Islet of Langerhans (tissue), 1 donor: ENCODE results near the gene UBE3D.
"Not testable (repeated sequence)": the region's sequence is repeated elsewhere in the genome, so short reads cannot be mapped to it uniquely, and the experiment has no call there.

Experiments
- FAIRE-seq: peaks from one replicate; lab custom pipeline; 2011; peaks lifted over from hg19 to GRCh38; lab: Jason Lieb, UNC

UBE3D gene

DNA sequence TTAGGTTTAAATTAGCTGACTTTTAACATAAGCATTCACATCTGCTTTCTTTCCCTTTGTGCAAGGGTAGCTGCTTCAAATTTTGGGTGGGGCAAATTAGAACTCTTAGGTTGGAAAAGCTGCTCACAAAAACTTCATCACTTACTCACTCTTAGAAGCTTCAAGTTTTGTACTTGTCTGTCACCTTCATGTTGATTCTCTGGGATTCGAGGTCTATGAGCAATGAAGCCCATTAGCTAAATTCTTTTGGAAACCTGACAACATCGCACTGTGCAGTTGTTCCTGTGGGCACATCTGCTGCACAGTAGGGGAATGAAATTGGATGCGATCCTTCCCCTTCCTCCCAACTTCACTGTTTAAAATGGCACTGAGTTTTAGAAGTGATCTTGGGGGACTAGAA is 156.1 kb downstream of the UBE3D start:
- FAIRE-seq = no peak

DNA sequence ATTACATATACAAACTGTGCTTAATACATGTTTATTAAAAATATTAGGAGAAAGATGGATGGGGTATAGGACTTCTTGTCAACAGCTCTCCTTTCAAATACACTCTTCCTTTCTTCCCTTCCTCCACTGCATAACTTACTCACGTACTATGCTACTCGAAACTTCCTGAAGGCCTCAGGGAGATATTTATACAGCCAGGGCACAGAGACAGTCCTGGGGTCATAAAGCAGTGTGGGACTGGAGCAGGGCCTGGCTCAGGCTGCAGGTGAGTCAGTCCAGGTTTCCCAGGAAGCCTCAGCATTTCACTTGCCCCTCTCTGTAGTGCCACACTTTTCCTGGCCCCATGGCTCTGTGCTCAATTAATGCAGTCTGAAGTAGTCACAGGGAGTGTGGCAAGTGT is 157.0 kb downstream of the UBE3D start:
- FAIRE-seq = no peak

DNA sequence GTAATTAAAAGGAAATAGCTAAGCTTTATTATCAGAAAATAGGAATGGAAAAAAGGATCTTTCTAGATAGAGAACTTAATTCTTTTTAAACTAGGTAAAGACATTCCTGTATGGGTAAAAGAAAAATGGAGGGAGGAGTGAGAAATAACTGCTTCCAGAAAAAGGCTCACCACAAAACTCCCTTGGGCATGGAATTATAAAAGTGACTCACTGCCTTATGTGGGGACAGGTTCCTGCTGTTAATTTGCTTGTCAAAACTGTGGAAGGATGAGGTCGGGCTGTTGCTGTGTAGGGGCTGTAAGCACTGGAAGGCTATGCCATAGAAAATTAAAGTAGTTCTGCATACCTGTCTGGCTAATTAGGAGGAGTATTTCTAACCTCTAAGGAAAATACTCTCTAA is 158.7 kb downstream of the UBE3D start:
- no peak for FAIRE-seq

DNA sequence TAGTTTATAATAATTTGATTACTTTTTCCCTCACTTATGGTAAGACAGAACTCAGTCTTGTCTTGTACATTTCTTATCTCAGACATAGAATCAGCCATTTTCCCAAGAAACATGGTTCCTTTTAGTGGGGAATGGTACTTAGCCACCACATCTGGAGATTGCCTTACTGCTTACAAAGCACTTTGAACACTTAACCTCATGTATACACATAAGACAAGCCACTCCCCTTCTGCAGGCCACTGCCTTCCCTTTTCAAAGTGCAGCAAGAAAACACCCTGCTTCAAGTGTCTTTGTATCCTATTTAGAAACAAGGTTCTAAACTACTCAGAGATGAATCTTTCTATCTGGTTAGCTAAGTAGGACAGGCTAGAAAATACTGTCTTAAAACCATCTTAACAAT is 159.2 kb downstream of the UBE3D start:
- FAIRE-seq = no peak

DNA sequence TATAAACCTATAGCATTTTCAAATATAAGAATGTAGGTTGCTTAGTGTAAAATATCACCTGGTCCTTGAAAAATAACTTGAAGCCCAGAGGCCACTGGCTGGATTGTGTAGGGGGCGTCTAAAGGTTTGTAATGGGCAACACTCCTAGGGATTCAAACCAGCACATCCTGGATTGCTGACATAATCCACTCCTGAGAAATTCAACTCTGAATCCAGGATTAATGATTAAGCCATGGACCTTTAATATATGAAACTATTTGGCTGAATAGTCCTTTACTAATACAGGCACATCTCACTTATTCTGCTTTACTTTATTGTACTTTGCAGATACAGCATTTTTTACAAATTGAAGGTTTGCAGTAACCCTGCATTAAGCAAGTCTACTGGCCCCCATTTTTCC is 160.8 kb downstream of the UBE3D start:
- no peak for FAIRE-seq

DNA sequence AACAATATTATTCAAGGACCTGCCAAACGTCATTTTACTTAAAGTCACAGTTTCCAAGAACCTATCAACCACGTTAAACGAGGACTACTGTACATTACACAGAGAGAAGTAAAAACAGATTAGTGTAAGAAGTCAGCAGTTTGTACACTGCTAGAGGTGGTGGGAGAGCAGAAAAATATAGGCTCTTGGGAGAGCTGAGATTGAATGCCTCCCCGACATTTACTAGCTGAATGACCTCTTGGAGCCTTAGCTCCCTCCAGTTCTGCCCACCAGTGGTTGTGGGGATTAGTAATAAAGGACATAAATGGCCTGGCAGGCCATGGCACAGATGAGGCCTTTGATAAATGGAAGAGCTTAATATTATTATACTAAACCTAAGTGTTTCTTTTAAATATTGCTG is 161.4 kb downstream of the UBE3D start:
- no peak for FAIRE-seq

DNA sequence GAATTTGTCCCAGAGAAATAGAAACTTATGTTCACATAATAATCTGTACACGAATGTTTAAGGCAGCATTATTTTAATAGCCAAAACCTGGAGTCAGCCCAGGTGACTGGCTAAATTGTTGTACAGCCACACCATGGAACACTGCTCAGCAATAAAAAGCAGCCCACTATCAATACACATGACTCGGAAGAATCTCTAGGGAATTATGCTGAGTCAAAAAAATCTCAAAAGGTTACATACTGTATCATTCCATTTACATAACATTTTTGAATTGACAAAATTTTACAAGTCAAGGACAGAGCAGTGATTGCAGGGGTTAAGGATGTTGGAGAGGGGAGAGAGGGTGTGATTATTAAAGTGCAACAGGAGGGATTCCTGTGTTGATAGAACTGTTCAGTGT is 163.4 kb downstream of the UBE3D start:
- no peak for FAIRE-seq

DNA sequence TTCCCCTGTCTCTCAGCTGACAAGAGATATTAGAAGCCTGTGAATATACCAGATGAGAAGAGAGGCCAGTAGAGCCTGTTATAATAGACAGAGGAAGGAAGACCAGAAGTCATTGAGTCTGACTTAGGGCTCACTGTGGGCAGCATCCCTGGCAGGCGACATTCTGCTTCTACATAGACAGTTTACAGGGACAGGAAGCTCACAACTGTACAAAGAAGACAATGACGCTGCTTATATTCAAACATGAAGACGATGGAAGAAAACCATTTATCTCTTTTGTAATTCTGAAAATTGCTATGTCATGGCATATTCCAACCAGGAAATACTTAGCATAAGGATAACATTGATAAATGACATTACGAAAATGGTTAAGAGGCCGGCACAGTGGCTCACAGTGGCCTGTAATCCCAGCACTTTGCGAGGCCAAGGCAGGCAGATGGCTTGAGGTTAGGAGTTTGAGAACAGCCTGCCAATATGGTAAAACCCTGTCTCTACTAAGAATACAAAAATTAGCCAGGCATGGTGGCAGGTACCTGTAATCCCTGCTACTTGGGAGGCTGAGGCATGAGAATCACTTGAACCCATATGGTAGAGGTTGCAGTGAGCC is 170.9 kb downstream of the UBE3D start:
- FAIRE-seq = no peak

DNA sequence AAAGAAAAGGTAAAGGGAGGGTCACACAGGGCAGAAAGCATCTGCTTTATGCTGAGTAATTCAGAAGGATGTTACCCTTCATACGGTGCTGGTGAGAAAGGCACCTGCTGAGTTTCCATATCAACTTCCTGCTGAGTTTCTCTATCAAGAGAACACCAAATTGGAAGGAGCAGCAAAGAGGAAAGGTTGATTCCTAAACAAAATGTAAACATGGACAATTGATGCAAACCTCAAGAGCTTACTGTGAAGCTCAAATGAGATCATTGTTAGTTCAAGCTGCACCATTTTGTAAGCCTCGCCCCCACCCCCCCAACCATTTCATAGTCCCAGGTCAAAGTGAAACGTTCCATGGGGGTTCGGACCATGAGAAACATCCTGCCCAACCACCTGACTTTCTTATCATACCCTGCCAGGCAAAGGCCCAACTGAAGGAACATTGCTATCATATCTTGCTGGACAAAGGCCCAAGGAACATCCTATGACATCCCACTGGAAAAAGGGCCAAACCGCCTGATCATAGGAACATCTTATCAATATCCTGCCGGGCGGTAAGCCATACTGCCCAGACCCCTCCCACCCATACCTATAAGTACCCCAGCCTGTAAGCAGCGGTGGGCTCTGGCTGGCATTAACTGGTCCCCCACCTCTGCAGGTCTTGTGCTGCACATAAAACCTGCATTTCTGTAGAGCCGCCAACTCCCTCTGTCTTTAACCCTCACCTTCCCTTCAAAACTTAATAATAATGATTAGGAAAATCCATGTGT is 171.6 kb downstream of the UBE3D start:
- FAIRE-seq = no peak

DNA sequence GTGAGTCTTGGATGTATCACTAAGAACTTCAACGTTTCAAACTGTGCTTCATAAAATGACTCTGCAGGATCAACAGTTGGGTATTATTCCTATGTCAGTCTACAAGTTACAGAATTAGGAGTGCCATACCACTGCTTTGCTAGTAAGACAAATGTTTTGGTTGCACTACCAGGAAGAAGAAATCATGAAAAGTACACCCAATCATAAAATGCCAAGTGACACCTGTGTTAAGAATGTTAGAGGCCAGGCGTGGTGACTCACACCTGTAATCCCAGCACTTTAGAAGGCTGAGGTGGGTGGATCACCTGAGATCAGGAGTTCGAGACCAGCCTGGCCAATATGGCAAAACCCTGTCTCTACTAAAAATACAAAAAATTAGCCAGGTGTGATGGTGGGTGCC is 174.1 kb downstream of the UBE3D start:
- not testable (repeated sequence) for FAIRE-seq

DNA sequence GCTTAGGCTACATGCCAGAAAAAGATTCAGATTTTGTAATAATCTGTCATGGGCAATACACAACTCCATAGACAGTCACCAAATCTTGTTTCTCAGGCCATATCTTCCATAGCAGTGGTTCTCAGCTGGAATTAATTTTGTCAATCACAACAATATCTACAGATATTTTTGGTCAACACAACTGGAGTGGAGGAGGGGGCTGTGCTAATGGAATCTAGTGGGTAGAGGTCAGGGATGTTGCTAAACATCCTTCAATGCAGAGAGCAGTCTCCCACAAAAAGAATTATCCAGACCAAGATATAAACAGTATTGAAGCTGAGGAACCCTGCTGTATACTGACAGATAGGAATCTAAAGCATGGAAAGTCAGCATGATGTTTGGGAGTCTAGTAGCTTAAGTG is 174.6 kb downstream of the UBE3D start:
- FAIRE-seq = no peak

DNA sequence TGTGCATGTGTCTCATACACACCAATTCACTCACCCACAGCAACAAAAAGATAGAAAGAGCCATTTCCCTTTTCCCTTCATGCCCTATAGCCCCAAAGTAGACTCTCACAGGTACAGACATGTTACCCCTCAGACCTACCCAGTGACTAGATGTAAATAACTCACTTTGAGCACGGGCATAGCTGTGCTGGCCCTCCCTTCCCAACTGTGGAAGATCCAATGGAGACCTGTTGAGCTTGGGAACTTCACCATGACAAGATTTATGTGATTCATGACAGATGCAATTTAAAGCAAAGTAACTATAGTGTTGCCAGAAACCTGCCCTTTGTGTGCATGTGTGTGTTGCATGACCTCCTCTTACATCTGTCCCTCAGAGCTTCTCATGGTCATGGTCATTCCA is 175.4 kb downstream of the UBE3D start:
- FAIRE-seq = no peak

DNA sequence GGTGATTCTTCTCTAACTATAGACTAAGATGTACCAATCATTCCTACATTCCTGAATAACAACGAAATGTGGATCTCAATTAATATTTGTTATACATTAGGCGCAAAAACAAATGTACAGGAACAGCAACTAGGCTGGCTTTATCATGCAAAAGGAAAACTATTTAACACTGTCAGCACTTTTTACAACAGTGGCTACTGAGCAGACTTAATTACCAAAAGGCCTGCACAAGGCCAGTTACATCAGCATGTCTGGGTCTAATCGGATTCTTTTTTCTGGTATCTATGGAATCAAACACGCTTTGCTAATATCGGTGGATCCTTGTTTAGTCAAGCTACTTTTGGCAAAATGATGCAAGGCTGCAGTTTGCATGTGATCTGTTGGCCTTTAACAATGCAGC is 176.5 kb downstream of the UBE3D start:
- FAIRE-seq = no peak

DNA sequence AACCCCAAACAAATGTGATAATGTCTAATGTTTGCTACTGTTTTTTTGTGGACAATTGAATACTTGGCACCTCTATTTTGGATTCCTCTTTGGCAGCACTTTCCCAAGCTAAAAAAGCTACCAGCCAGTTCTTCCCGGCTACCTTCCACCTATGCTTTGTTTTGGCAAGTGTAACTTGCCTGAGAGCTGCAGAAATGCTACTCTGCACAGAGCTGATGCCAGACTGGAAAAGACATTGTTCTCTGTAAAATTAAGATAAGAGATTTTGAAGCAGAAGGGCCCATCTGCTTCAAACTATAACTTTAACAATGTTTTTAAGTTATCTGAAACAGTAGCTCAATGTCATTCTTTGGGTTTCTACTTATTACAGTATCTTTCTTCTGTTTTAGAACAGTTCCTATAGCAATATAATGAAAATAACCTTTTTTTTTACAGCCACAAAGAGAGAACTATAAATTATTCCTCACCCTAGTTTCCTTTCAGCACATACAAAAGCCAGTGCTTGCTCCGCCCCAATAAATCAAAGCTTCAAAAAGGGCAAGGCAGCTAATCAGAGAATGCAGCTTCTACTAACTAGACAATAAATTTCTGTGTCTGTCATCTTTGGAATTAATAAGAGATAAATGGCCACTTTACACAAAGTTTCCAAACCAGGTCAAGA is 183.1 kb downstream of the UBE3D start:
- no peak for FAIRE-seq

DNA sequence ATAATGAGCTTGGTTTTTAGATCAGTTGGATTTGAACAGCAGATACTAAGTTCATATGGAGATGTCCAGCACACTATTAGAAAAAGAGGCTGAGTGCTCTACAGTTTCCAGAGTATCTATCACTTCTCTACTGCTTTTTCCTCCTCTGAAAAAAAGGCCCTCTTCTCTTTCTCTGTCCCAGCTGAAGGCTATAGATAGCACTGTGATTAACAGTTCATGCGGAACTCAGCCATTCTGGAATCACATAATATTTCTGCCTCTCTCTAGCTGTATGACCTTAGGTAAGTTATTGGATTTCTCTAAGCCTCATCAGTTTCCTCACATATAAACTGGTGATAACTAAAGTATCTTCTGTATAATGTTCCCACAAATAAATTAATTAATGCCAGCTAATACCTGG is 184.1 kb downstream of the UBE3D start:
- FAIRE-seq = no peak

DNA sequence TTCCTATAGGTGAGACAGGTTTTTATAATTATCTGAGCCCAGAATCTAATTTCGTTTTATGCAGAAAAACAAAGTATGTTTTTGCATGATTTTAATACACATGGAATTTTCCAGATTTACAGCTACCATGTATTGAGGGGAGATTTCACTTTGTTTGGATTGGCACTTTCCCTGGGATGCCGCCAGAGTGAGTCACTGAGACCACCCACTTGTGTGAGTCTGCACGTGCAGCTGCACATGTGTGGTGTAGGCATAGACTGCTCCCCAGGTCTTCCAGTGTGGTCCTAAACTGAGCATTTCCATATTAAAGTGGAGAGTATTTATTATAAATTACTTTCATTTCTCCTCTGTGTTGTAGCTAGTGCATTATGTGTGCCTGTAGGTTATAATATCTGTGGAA is 186.8 kb downstream of the UBE3D start:
- no peak for FAIRE-seq

DNA sequence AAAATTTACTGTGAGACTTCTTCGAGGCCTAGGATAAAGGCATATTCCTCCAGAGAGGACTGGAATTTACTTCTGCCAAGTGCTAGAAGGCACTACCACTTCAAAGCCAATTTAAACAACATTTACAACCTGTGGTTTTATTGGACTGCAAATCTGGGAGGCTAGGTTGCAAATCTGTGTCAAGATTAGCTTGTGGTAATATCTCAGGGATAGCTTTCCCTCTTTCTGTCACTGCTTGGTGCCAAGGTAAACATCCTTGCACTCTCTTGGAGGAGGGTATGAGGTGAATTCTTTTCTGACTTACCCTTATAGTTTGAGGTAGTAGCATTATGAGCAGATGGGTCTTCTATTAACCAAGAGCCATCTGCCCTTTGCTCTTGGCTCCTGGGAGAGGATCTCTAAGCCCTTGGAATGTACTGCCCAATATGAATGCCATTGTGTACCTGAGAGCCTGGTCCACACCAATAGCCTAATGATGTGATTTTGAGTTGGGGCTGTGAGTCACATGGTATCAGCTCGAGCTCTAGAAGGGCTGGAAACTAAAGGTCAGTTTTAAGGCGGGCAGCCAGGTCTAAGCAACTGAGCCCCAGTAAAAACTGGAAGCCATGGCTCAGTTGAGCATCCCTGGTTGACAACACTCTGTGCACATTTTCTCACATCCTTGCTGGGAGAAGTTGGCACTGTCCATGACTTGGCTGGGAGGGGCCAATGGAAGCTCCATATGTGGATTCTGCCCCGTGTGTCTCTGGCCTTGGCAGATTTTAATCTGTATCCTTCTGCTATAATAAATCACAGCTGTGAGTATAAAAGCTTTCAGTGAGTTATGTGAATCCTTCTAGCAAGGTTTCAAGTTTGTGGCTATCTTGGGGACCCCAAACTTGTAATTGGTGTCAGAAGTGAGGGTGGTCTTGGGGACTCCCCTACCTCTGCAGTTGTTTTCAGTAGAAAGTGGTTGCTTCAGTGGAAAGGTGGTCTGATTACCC is 188.1 kb downstream of the UBE3D start:
- no peak for FAIRE-seq

DNA sequence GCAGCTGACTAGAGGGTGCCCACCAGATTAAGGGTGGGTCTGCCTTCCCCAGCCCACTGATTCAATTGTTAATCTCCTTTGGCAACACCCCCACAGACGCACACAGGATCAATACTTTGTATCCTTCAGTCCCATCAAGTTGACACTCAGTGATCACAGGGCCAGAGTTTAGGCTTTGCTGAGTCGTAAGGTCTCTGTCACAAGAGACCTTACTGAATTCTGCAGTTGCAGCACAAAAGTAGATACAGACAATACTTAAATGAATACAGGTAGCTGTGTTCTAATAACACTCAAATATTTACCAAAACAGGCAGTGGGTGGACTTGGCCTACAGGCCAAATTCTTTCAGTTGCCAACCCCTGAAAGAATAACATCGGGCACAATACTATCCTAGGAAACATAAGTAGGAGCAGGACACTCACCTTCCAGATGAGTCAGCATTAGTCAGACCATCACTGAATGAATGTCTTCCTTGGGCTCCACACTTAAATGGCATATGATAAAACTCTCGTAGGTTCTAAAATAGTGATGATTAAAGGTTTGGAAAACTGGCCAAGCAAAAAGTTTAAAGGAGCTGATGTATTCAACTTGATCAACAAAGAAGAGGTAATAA is 190.0 kb downstream of the UBE3D start:
- FAIRE-seq = no peak

DNA sequence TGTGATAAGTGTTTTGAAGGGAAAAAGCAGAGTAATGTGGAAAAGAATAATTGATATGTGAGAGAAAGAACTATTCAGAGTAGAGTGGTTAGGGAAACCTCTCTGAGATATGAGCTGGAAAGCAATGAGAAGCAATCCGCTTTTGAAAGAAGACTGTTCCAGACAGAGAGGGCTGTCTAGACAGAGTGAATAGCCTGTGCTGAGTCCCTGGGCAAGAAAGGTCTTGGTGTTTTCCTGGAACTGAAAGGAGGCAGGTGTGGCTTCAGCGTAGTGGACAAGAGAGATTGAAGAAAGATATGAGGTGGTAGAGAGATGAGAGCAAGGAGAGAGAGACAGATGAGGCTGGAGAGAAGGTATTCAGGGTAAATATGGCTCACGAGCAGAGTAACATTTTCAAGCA is 190.8 kb downstream of the UBE3D start:
- no peak for FAIRE-seq

DNA sequence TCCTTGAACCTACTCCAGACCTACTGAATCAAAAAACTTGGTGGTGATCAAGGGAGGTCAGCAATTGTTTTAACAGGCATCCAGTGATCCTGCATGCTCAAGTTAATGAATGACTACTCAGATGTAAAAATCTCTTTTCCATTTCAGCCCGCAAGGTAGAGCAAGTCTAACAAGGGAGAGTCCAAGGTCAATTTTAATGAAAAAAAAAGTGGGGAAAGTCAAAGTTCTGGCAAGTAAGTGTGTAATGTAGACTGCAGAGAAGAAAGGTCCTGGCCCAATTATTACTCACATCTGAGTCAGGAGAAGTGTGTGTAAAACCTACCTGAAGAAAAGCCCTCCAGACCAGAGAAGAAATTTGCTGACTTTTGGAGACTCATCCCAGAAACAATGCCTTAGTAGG is 193.5 kb downstream of the UBE3D start:
- FAIRE-seq = no peak

DNA sequence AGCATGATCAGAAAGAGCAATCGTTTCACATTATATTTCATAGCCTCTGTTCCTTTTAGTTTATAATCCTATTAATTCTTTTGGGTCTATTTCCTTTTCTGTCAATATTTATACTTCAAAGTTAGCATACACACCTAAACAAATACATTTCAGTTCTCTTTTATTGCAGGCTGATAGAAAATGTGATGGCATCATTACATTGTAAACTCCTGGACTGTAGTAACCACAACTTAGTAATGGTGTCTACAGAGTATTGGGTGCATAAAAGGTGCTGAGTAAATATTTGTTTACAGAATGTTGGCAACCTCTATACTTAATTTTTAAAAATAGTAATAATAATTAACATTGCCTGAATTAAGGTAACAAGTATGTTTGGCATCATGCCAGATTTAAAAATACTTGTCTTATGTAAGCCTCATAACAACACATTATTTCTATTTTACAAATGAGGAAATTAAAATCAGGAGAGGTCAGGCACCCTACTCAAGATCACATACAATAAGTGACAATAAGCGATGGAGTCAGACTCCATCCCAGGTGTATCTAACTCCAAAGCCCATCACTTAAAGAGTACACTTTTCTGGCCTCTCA is 195.0 kb downstream of the UBE3D start:
- no peak for FAIRE-seq

DNA sequence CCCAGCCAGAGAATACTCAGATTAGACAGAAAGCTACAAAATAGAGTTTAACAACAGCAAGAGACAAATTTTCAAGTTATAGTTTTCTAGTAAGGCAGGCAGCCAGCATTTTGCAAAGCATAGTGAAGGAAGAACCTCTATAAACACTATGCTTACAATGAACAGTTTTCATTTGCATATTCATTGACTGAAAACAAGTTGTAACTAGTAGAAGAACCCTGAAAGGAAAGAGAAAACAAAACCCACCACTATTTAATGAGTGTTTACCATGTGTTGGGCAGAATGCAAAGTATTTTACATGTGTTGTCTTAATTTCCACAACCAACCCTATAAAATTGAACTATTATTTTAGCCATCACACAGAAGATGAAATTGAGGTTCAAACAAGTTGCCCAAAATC is 196.1 kb downstream of the UBE3D start:
- FAIRE-seq = no peak
